ENCODE measurements around the gene PTPRQ. TPM values are rescaled to one million over a fixed set of nuclear protein-coding genes. Genes with fewer than 3 reads are reported as not detected.

The PTPRQ gene
- total RNA-seq, 1 experiment from 2014 or later: not detected

DNA sequence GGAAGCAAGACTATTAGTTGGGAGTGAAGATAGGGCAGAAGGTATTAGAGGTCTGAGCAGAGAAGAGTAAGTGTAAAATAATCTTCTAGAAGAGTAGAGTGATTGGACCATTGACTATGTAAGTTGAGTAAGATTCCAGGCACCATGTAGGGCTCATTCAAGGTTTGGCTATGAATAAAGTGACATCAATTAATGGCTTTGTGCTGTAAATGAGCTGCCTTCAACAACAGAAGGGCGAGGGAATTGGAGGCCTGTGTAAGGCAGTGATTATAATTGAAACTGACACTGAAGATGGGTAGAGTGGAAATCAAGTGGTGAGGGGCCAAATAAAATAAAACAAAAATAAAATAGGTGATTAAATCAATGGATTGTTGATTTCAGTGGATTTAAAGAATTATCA is 26.4 kb downstream of the PTPRQ start:
- no TSS peak for BruUV-seq (replicated peaks)

GRCh38 chr12:80472236-80472635 is 28.2 kb downstream of the PTPRQ start:
- intact Hi-C loops (cut with micrococcal nuclease; ENCODE audit: unreplicated experiment): loop anchor here (5.0 to 10.0 kb wide), 3 partner anchors 123 to 783 kb away; no protein-coding TSS in a partner anchor
- Histone ChIP-seq H3K9me3 (ENCODE audit: control insufficient read depth, insufficient read depth, low read depth, low read length) (no peaks in the 10 kb centered on the region), H3K4me1 (ENCODE audit: control insufficient read depth, insufficient read depth, low read length) (no peaks in the 10 kb centered on the region), H3K27ac (ENCODE audit: low read length) (no peak overlapping the region), H3K27me3 (ENCODE audit: control insufficient read depth, insufficient read depth, low read length) (no peaks in the 10 kb centered on the region), H3K4me3 (ENCODE audit: low read depth in 2 of 2, low read length in 2 of 2) (no peak overlapping the region), H3K36me3 (ENCODE audit: control insufficient read depth, insufficient read depth, low read length) (no peaks in the 10 kb centered on the region)
- POLR2A ChIA-PET: no interaction called here
- TF ChIP-seq POLR2AphosphoS5 (IDR thresholded peaks at IDR 0.05; ENCODE audit: low read depth, low read length) (no peak), SIN3A (IDR thresholded peaks at IDR 0.05; ENCODE audit: borderline replicate concordance, insufficient read depth, low read depth, low read length) (no peak), TCF7L2 (IDR thresholded peaks at IDR 0.05; ENCODE audit: low read depth, low read length) (no peak), REST (IDR thresholded peaks at IDR 0.05; ENCODE audit: insufficient read depth in 1 of 2, low read depth in 2 of 2, low read length in 1 of 2) (no peak)
- TF ChIP-seq, protein P1, sequence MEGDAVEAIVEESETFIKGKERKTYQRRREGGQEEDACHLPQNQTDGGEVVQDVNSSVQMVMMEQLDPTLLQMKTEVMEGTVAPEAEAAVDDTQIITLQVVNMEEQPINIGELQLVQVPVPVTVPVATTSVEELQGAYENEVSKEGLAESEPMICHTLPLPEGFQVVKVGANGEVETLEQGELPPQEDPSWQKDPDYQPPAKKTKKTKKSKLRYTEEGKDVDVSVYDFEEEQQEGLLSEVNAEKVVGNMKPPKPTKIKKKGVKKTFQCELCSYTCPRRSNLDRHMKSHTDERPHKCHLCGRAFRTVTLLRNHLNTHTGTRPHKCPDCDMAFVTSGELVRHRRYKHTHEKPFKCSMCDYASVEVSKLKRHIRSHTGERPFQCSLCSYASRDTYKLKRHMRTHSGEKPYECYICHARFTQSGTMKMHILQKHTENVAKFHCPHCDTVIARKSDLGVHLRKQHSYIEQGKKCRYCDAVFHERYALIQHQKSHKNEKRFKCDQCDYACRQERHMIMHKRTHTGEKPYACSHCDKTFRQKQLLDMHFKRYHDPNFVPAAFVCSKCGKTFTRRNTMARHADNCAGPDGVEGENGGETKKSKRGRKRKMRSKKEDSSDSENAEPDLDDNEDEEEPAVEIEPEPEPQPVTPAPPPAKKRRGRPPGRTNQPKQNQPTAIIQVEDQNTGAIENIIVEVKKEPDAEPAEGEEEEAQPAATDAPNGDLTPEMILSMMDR (IDR thresholded peaks at IDR 0.05): no peak
- ATAC-seq (no peak), DNase-seq (ENCODE audit: low read depth, low spot score) (no peak)
- in situ Hi-C loops (cut with HindIII; ENCODE audit: low pct_unique_long_range_greater_than_20kb, low sequenced_read_pairs): no loop called here
- CTCF ChIA-PET: no interaction called here
- BruUV-seq (replicated peaks): no TSS peak

More for the DNA sequence above, 26.4 kb downstream of the PTPRQ start:
- no peak for ATAC-seq
- DNase-seq (ENCODE audit: low read depth, low spot score): no peak
- Histone ChIP-seq H3K9me3 (ENCODE audit: control insufficient read depth, insufficient read depth, low read depth, low read length) (no peaks in the 10 kb centered on the region), H3K27ac (ENCODE audit: low read length) (no peak overlapping the region), H3K27me3 (ENCODE audit: control insufficient read depth, insufficient read depth, low read length) (no peaks in the 10 kb centered on the region), H3K4me3 (ENCODE audit: low read depth in 2 of 2, low read length in 2 of 2) (no peak overlapping the region), H3K36me3 (ENCODE audit: control insufficient read depth, insufficient read depth, low read length) (no peaks in the 10 kb centered on the region), H3K4me1 (ENCODE audit: control insufficient read depth, insufficient read depth, low read length) (no peaks in the 10 kb centered on the region)
- in situ Hi-C loops (cut with HindIII; ENCODE audit: low pct_unique_long_range_greater_than_20kb, low sequenced_read_pairs): no loop called here
- ChIA-PET POLR2A (no interaction called here), CTCF (no interaction called here)
- TF ChIP-seq REST (IDR thresholded peaks at IDR 0.05; ENCODE audit: insufficient read depth in 1 of 2, low read depth in 2 of 2, low read length in 1 of 2): no peak
- no peak for TF ChIP-seq SIN3A (IDR thresholded peaks at IDR 0.05; ENCODE audit: borderline replicate concordance, insufficient read depth, low read depth, low read length)
- TF ChIP-seq POLR2AphosphoS5 (IDR thresholded peaks at IDR 0.05; ENCODE audit: low read depth, low read length): no peak
- TF ChIP-seq TCF7L2 (IDR thresholded peaks at IDR 0.05; ENCODE audit: low read depth, low read length): no peak
- TF ChIP-seq, protein P1 (IDR thresholded peaks at IDR 0.05): no peak
- intact Hi-C loops (cut with micrococcal nuclease; ENCODE audit: unreplicated experiment): loop anchor here (5.0 to 10.0 kb wide), 3 partner anchors 124 to 784 kb away; no protein-coding TSS in a partner anchor

Measured in Panc1 (cell line).